Testis (tissue), 2 donors: ENCODE results near the gene EYS.
"Not testable (repeated sequence)": the region's sequence is repeated elsewhere in the genome, so short reads cannot be mapped to it uniquely, and the experiment has no call there.

Experiments
- CTCF ChIP-seq, 3 experiments: fragments of 450-650 bp in 2 of 3; fragments of 200-600 bp in 1 of 3; sonication (generic) in 1 of 3; IDR thresholded peaks; one replicate each; pipeline ENCODE4 v1.5.1; 2016 to 2019; ENCODE audit warnings: antibody characterized with exemption in 3 of 3, mild to moderate bottlenecking in 2 of 3, moderate library complexity in 1 of 3
- POLR2A ChIP-seq: fragments of 450-650 bp; IDR thresholded peaks from one replicate; pipeline ENCODE4 v1.6.1; 2017; ENCODE audit warnings: antibody characterized with exemption, mild to moderate bottlenecking, moderate library complexity

DNA sequence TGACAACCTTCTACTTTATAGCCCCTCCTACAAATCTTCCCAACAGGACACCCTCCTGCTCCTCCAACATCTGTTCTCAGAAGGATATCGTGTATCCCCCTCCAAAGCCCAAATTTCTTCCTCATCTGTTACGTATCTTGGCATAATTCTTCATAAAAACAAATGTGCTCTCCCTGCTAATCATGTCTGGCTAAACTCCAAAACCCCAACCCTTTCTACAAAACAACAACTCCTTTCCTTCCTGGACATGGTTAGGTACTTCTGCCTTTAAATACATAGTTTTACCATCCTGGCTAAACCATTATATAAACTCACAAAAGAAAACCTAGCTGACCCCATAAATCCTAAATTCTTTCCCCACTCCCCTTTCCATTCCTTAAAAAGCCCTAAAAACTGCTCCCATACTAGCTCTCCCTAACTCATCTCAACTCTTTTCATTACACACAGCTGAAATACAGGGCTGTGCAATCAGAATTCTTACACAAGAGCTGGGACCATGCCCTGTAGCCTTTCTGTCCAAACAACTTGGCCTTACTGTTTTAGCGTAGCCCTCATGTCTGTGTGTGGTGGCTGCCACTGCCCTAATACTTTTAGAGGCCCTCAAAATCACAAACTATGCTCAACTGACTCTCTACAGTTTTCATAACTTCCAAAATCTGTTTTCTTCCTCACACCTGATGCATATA lies 1753.5 kb downstream of the EYS start:
- TF ChIP-seq CTCF (IDR thresholded peaks at IDR 0.05); POLR2A: not testable (repeated sequence)
